Glutamatergic neuron (in vitro differentiated cells): ENCODE data around the gene C22orf23. TPM values are rescaled to one million over a fixed set of nuclear protein-coding genes. Genes with fewer than 3 reads are reported as not detected.

ENCODE experiments used
- DNase-seq: peaks from one replicate; pipeline ENCODE4 v3.0.0; 2022
- H3K27ac Mint-ChIP-seq: one replicate; pipeline ENCODE4 v1.8.0; 2020; ENCODE audit warnings: mild to moderate bottlenecking, mixed read lengths, inconsistent platforms; ENCODE audit not compliant: unreplicated experiment
- H3K27me3 Mint-ChIP-seq: one replicate; pipeline ENCODE4 v1.8.0; 2020; ENCODE audit warnings: mild to moderate bottlenecking, moderate library complexity, mixed read lengths, inconsistent platforms; ENCODE audit not compliant: unreplicated experiment
- H3K36me3 Mint-ChIP-seq: one replicate; pipeline ENCODE4 v1.8.0; 2020; ENCODE audit warnings: mild to moderate bottlenecking, mixed read lengths, inconsistent platforms; ENCODE audit not compliant: unreplicated experiment
- H3K4me1 Mint-ChIP-seq: one replicate; pipeline ENCODE4 v1.8.0; 2020; ENCODE audit warnings: mild to moderate bottlenecking, low read depth, mixed read lengths, inconsistent platforms; ENCODE audit not compliant: unreplicated experiment
- H3K4me3 Mint-ChIP-seq: one replicate; pipeline ENCODE4 v1.8.0; 2020; ENCODE audit warnings: mild to moderate bottlenecking, mixed read lengths, inconsistent platforms; ENCODE audit not compliant: unreplicated experiment
- H3K9me3 Mint-ChIP-seq: one replicate; pipeline ENCODE4 v1.8.0; 2020; ENCODE audit warnings: mild to moderate bottlenecking, moderate library complexity, mixed read lengths, inconsistent platforms; ENCODE audit not compliant: unreplicated experiment
- CTCF ChIP-seq: fragments of 200-600 bp; sonication (generic); IDR thresholded peaks from one replicate; pipeline ENCODE4 v1.5.0; 2021; ENCODE audit not compliant: partially characterized antibody, unreplicated experiment
- total RNA-seq: library from RNA; stranded (reverse); fragmentation: NEBNext Ultra II Directional; extraction: Animal tissue kit (Norgen Biotek cat#: 25700); gene quantifications from one replicate; pipeline ENCODE4 v1.2.1, GENCODE V29; 2021; ENCODE audit not compliant: unreplicated experiment

C22orf23 gene
- total RNA-seq, 1 donor from 2014 or later, result 0.64 TPM

- no peak overlapping the region for H3K27ac Mint-ChIP-seq
- no peak for TF ChIP-seq CTCF
- no peak overlapping the region for H3K4me3 Mint-ChIP-seq
- H3K4me1 Mint-ChIP-seq, result peaks cover 1% of the 10 kb centered on the region
- no peaks in the 10 kb centered on the region for H3K36me3 Mint-ChIP-seq
- no peaks in the 10 kb centered on the region for H3K9me3 Mint-ChIP-seq
- DNase-seq, result no peak
- H3K27me3 Mint-ChIP-seq, result no peaks in the 10 kb centered on the region
Measured at GRCh38 chr22:37918580-37919270, 34.7 kb downstream of the C22orf23 start.

GRCh38 chr22:37917874-37918548 is 35.4 kb downstream of the C22orf23 start:
- Mint-ChIP-seq H3K27ac (no peak overlapping the region), H3K9me3 (no peaks in the 10 kb centered on the region), H3K27me3 (no peaks in the 10 kb centered on the region), H3K4me3 (no peak overlapping the region), H3K36me3 (no peaks in the 10 kb centered on the region), H3K4me1 (peaks cover 3% of the 10 kb centered on the region)
- no peak for TF ChIP-seq CTCF
- DNase-seq, result no peak

- TF ChIP-seq CTCF, result no peak
- no peak overlapping the region for H3K27ac Mint-ChIP-seq
- H3K4me1 Mint-ChIP-seq, result peaks cover 5% of the 10 kb centered on the region
- H3K4me3 Mint-ChIP-seq, result no peak overlapping the region
- no peaks in the 10 kb centered on the region for H3K9me3 Mint-ChIP-seq
- H3K36me3 Mint-ChIP-seq, result no peaks in the 10 kb centered on the region
- peaks cover 2% of the 10 kb centered on the region for H3K27me3 Mint-ChIP-seq
- no peak for DNase-seq
Measured at GRCh38 chr22:37916311-37916710, 37.1 kb downstream of the C22orf23 start.

- H3K27ac Mint-ChIP-seq, result peak overlapping the region; percentile 38
- no peak for TF ChIP-seq CTCF
- H3K4me1 Mint-ChIP-seq, result peaks cover 26% of the 10 kb centered on the region
- H3K9me3 Mint-ChIP-seq, result peaks cover 4% of the 10 kb centered on the region
- no peak overlapping the region for H3K4me3 Mint-ChIP-seq
- H3K27me3 Mint-ChIP-seq, result peaks cover 7% of the 10 kb centered on the region
- no peak for DNase-seq
- H3K36me3 Mint-ChIP-seq, result no peaks in the 10 kb centered on the region
Measured at GRCh38 chr22:37913233-37913721, 40.1 kb downstream of the C22orf23 start.

GRCh38 chr22:37912171-37912570 is 41.2 kb downstream of the C22orf23 start:
- H3K9me3 Mint-ChIP-seq, result peaks cover 4% of the 10 kb centered on the region
- no peak for DNase-seq
- peaks cover 16% of the 10 kb centered on the region for H3K27me3 Mint-ChIP-seq
- H3K27ac Mint-ChIP-seq, result no peak overlapping the region
- H3K36me3 Mint-ChIP-seq, result no peaks in the 10 kb centered on the region
- no peak for TF ChIP-seq CTCF
- H3K4me1 Mint-ChIP-seq, result peaks cover 32% of the 10 kb centered on the region
- no peak overlapping the region for H3K4me3 Mint-ChIP-seq
